Natural killer cell (primary cell): Measurements from ENCODE around the gene BTG1. TPM values are rescaled to one million over a fixed set of nuclear protein-coding genes. Genes with fewer than 3 reads are reported as not detected.

Experiments used
- ATAC-seq, 3 donors: fragments of 150-1000 bp in 2 of 3; fragments of 200-7000 bp in 1 of 3; cut with Tn5 transposase; 1 replicate in 1 of 3; 2 replicates in 2 of 3; pipeline ENCODE4 v1.10.0; 2021; ENCODE audit warnings: mild to moderate bottlenecking in 2 of 3, moderate library complexity in 2 of 3
- DNase-seq, 2 donors: peaks; one replicate each; pipeline versions ENCODE4 v3.0.0 to v3.0.0-alpha.2; 2013 to 2021; ENCODE audit warnings: mixed read lengths in 1 of 2
- H3K27ac ChIP-seq: one replicate; pipeline ENCODE4 v1.5.1; 2013; ENCODE audit warnings: mild to moderate bottlenecking, low read length
- H3K27me3 ChIP-seq: one replicate; pipeline ENCODE4 v1.6.1; 2013; ENCODE audit warnings: low read length; ENCODE audit not compliant: control insufficient read depth, insufficient read depth
- H3K36me3 ChIP-seq: one replicate; pipeline ENCODE4 v1.6.1; 2013; ENCODE audit warnings: low read length; ENCODE audit not compliant: control insufficient read depth, insufficient read depth
- H3K4me1 ChIP-seq: one replicate; pipeline ENCODE4 v1.6.1; 2013; ENCODE audit warnings: low read length; ENCODE audit not compliant: control insufficient read depth, insufficient read depth
- H3K4me3 ChIP-seq: one replicate; pipeline ENCODE4 v1.5.1; 2013; ENCODE audit warnings: low read length
- H3K9me3 ChIP-seq: one replicate; pipeline ENCODE4 v1.6.1; 2013; ENCODE audit warnings: low read length; ENCODE audit not compliant: control insufficient read depth, insufficient read depth
- H3K27ac Mint-ChIP-seq, 2 donors: one replicate each; pipeline ENCODE4 v1.8.0; 2022; ENCODE audit warnings: mild to moderate bottlenecking in 2 of 2, mixed read lengths in 2 of 2, moderate library complexity in 1 of 2
- H3K27me3 Mint-ChIP-seq, 2 donors: one replicate each; pipeline ENCODE4 v1.8.0; 2022; ENCODE audit warnings: low read depth in 2 of 2, mixed read lengths in 2 of 2
- H3K36me3 Mint-ChIP-seq: one replicate; pipeline ENCODE4 v1.8.0; 2022; ENCODE audit warnings: mixed read lengths
- H3K4me1 Mint-ChIP-seq, 2 donors: one replicate each; pipeline ENCODE4 v1.8.0; 2022; ENCODE audit warnings: mixed read lengths in 2 of 2
- H3K4me3 Mint-ChIP-seq: one replicate; pipeline ENCODE4 v1.8.0; 2022; ENCODE audit warnings: mild to moderate bottlenecking, moderate library complexity, mixed read lengths
- H3K9me3 Mint-ChIP-seq, 2 donors: one replicate each; pipeline ENCODE4 v1.8.0; 2022; ENCODE audit warnings: mixed read lengths in 2 of 2
- CTCF ChIP-seq: fragments of 200-600 bp; IDR thresholded peaks from one replicate; pipeline ENCODE4 v1.8.0; 2022; ENCODE audit warnings: antibody characterized with exemption
- WGBS: methylation state at CpG from one replicate; pipeline ENCODE4 v1.1.7; 2013; ENCODE audit warnings: missing lambda C conversion rate; ENCODE audit not compliant: insufficient coverage; 5-methylcytosine and 5-hydroxymethylcytosine counted together
- intact Hi-C: fragments of 100-400 bp; cut with micrococcal nuclease; formaldehyde crosslinking; loops from one replicate; pipeline ENCODE4 v1.14.2; 2022
- total RNA-seq, 4 donors: library from RNA; stranded (reverse); fragments of 120-200 nt in 1 of 4; gene quantifications; one replicate each; pipeline versions ENCODE4 v1.2.3 to v1.2.4, GENCODE V29; 2013 to 2022

The BTG1 gene
- total RNA-seq, 3 donors from 2014 or later (not counting 1 experiment from before 2014, with no cell fraction given): 801 to 1,037 (median 830) TPM

- Mint-ChIP-seq H3K36me3 (peaks cover 47% of the 10 kb centered on the region), H3K27ac (peak overlapping the region; percentile 98 to 99), H3K27me3 (no peaks in the 10 kb centered on the region), H3K4me1 (peaks cover 60 to 78% of the 10 kb centered on the region in 2 donors), H3K9me3 (no peaks in the 10 kb centered on the region), H3K4me3 (peak overlapping the region; percentile 88)
- H3K27me3 ChIP-seq: no peaks in the 10 kb centered on the region
- ATAC-seq (no peak), DNase-seq (peak in 1 of 2 donors; percentile 74)
- no peaks in the 10 kb centered on the region for H3K4me1 ChIP-seq
- H3K4me3 ChIP-seq: peak overlapping the region; percentile 88
- H3K36me3 ChIP-seq: peaks cover 58% of the 10 kb centered on the region
- peak overlapping the region; percentile 51 for H3K27ac ChIP-seq
- H3K9me3 ChIP-seq: no peaks in the 10 kb centered on the region
- 7% methylated on average over 2 of the region's 3 CpGs for WGBS
- no peak for TF ChIP-seq CTCF
- intact Hi-C loops: loop anchor here (1.0 to 10.0 kb wide), 5 partner anchors 9 to 757 kb away; no protein-coding TSS in a partner anchor
These were observed 4.0 kb downstream of the BTG1 start for GRCh38 chr12:92141591-92142121.

- H3K4me3 ChIP-seq: peak overlapping the region; percentile 88
- H3K4me1 ChIP-seq: peaks cover 6% of the 10 kb centered on the region
- H3K27me3 ChIP-seq: no peaks in the 10 kb centered on the region
- H3K4me1 Mint-ChIP-seq: peaks cover 60 to 78% of the 10 kb centered on the region in 2 donors
- 6% methylated on average over 3 of the region's 4 CpGs for WGBS
- no peaks in the 10 kb centered on the region for H3K27me3 Mint-ChIP-seq
- peaks cover 47% of the 10 kb centered on the region for H3K36me3 Mint-ChIP-seq
- H3K9me3 Mint-ChIP-seq: no peaks in the 10 kb centered on the region
- peak overlapping the region; percentile 98 to 99 for H3K27ac Mint-ChIP-seq
- peak overlapping the region; percentile 88 for H3K4me3 Mint-ChIP-seq
- intact Hi-C loops: loop anchor here (1.0 to 10.0 kb wide), 5 partner anchors 9 to 756 kb away; no protein-coding TSS in a partner anchor
- ATAC-seq (no peak), DNase-seq (peak in 1 of 2 donors; percentile 15)
- peak overlapping the region; percentile 51 for H3K27ac ChIP-seq
- no peaks in the 10 kb centered on the region for H3K9me3 ChIP-seq
- H3K36me3 ChIP-seq: peaks cover 60% of the 10 kb centered on the region
- no peak for TF ChIP-seq CTCF
These were observed 4.6 kb downstream of the BTG1 start for GRCh38 chr12:92140896-92141536.

GRCh38 chr12:92140156-92140555, 5.5 kb downstream of the BTG1 start:
- peak overlapping the region; percentile 88 for H3K4me3 ChIP-seq
- DNase-seq: no peak
- ATAC-seq: no peak
- peak overlapping the region; percentile 98 to 99 for H3K27ac Mint-ChIP-seq
- H3K27me3 Mint-ChIP-seq: no peaks in the 10 kb centered on the region
- WGBS: 17% methylated on average over 2 of the region's 2 CpGs
- H3K4me1 Mint-ChIP-seq: peaks cover 63 to 85% of the 10 kb centered on the region in 2 donors
- TF ChIP-seq CTCF: no peak
- intact Hi-C loops: loop anchor here (2.0 to 10.0 kb wide), 4 partner anchors 15 to 755 kb away; no protein-coding TSS in a partner anchor
- no peaks in the 10 kb centered on the region for H3K9me3 ChIP-seq
- H3K4me3 Mint-ChIP-seq: peak overlapping the region; percentile 88
- peaks cover 14% of the 10 kb centered on the region for H3K4me1 ChIP-seq
- H3K36me3 ChIP-seq: peaks cover 60% of the 10 kb centered on the region
- no peaks in the 10 kb centered on the region for H3K27me3 ChIP-seq
- no peaks in the 10 kb centered on the region for H3K9me3 Mint-ChIP-seq
- H3K27ac ChIP-seq: peak overlapping the region; percentile 51
- H3K36me3 Mint-ChIP-seq: peaks cover 47% of the 10 kb centered on the region
